ENCODE data around the gene INA. TPM values are rescaled to one million over a fixed set of nuclear protein-coding genes. Genes with fewer than 3 reads are reported as not detected.
A peak's percentile ranks its signal among the peaks of the same experiment; 100 is the strongest.

The INA gene
- total RNA-seq, 1 experiment from 2014 or later = 1.9 TPM

GRCh38 chr10:103277713-103278536, 987 bp downstream of the INA start:
- H3K9me3 Mint-ChIP-seq (ENCODE audit: low read depth, unreplicated experiment) = no peaks in the 10 kb centered on the region
- no peak for TF ChIP-seq CTCF (IDR thresholded peaks at IDR 0.05; ENCODE audit: unreplicated experiment)
- DNase-seq = no peak
- peaks cover 73% of the 10 kb centered on the region for H3K27me3 Mint-ChIP-seq (ENCODE audit: unreplicated experiment)
- intact Hi-C loops (cut with micrococcal nuclease; ENCODE audit: unreplicated experiment) = no loop called here
- H3K4me1 Mint-ChIP-seq (ENCODE audit: low read depth, unreplicated experiment) = peaks cover 3% of the 10 kb centered on the region
- CTCF ChIA-PET = no interaction called here
- BruUV-seq (replicated peaks) = no TSS peak
- H3K36me3 Mint-ChIP-seq (ENCODE audit: insufficient read depth, unreplicated experiment) = peaks cover 8% of the 10 kb centered on the region
- peak overlapping the region; percentile 74 for H3K4me3 Mint-ChIP-seq (ENCODE audit: low read depth, unreplicated experiment)
- H3K27ac Mint-ChIP-seq (ENCODE audit: unreplicated experiment) = no peak overlapping the region

- intact Hi-C loops (cut with micrococcal nuclease; ENCODE audit: unreplicated experiment) = no loop called here
- no peak for TF ChIP-seq CTCF (IDR thresholded peaks at IDR 0.05; ENCODE audit: unreplicated experiment)
- H3K36me3 Mint-ChIP-seq (ENCODE audit: insufficient read depth, unreplicated experiment) = peaks cover 8% of the 10 kb centered on the region
- CTCF ChIA-PET = no interaction called here
- no peaks in the 10 kb centered on the region for H3K9me3 Mint-ChIP-seq (ENCODE audit: low read depth, unreplicated experiment)
- peaks cover 73% of the 10 kb centered on the region for H3K27me3 Mint-ChIP-seq (ENCODE audit: unreplicated experiment)
- H3K27ac Mint-ChIP-seq (ENCODE audit: unreplicated experiment) = peak overlapping the region; percentile 44
- DNase-seq = no peak
- H3K4me1 Mint-ChIP-seq (ENCODE audit: low read depth, unreplicated experiment) = no peaks in the 10 kb centered on the region
- BruUV-seq (replicated peaks) = no TSS peak
- H3K4me3 Mint-ChIP-seq (ENCODE audit: low read depth, unreplicated experiment) = peak overlapping the region; percentile 54
Observed at GRCh38 chr10:103278537-103278823, 1.5 kb downstream of the INA start.

GRCh38 chr10:103278862-103279298, 1.9 kb downstream of the INA start:
- TF ChIP-seq CTCF (IDR thresholded peaks at IDR 0.05; ENCODE audit: unreplicated experiment) = no peak
- intact Hi-C loops (cut with micrococcal nuclease; ENCODE audit: unreplicated experiment) = no loop called here
- peak overlapping the region; percentile 54 for H3K4me3 Mint-ChIP-seq (ENCODE audit: low read depth, unreplicated experiment)
- H3K27ac Mint-ChIP-seq (ENCODE audit: unreplicated experiment) = peak overlapping the region; percentile 44
- H3K36me3 Mint-ChIP-seq (ENCODE audit: insufficient read depth, unreplicated experiment) = peaks cover 8% of the 10 kb centered on the region
- BruUV-seq (replicated peaks) = no TSS peak
- no peaks in the 10 kb centered on the region for H3K4me1 Mint-ChIP-seq (ENCODE audit: low read depth, unreplicated experiment)
- CTCF ChIA-PET = no interaction called here
- H3K27me3 Mint-ChIP-seq (ENCODE audit: unreplicated experiment) = peaks cover 73% of the 10 kb centered on the region
- peak; percentile 20 for DNase-seq
- no peaks in the 10 kb centered on the region for H3K9me3 Mint-ChIP-seq (ENCODE audit: low read depth, unreplicated experiment)

- DNase-seq = no peak
- Mint-ChIP-seq H3K4me3 (ENCODE audit: low read depth, unreplicated experiment) (no peak overlapping the region), H3K4me1 (ENCODE audit: low read depth, unreplicated experiment) (no peaks in the 10 kb centered on the region), H3K27me3 (ENCODE audit: unreplicated experiment) (peaks cover 73% of the 10 kb centered on the region), H3K36me3 (ENCODE audit: insufficient read depth, unreplicated experiment) (peaks cover 8% of the 10 kb centered on the region), H3K27ac (ENCODE audit: unreplicated experiment) (no peak overlapping the region), H3K9me3 (ENCODE audit: low read depth, unreplicated experiment) (no peaks in the 10 kb centered on the region)
- TF ChIP-seq CTCF (IDR thresholded peaks at IDR 0.05; ENCODE audit: unreplicated experiment) = no peak
- intact Hi-C loops (cut with micrococcal nuclease; ENCODE audit: unreplicated experiment) = no loop called here
- CTCF ChIA-PET = no interaction called here
- no TSS peak for BruUV-seq (replicated peaks)
Observed at GRCh38 chr10:103280031-103280430, 3.1 kb downstream of the INA start.

All from Calu3 (cell line).